OCI-LY7 (cell line): ENCODE measurements around the gene LRRC4C. TPM values are rescaled to one million over a fixed set of nuclear protein-coding genes. Genes with fewer than 3 reads are reported as not detected.

Experiments used
- BruUV-seq: library from RNA; stranded (reverse); fragments of 400-500 nt; replicated peaks from 2 replicates; lab custom pipeline; 2021; lab: Mats Ljungman, UMichigan
- CTCF ChIA-PET: fragments of 300-600 bp; sonication (Branson Sonifier 250); formaldehyde crosslinking; loops from one replicate; lab custom pipeline; 2022; ENCODE audit warnings: antibody characterized with exemption; ENCODE audit not compliant: unreplicated experiment; lab: Charles Lee
- POLR2A ChIA-PET: fragments of 300-600 bp; sonication (Branson Sonifier 250); formaldehyde crosslinking; loops from one replicate; lab custom pipeline; 2022; ENCODE audit warnings: antibody characterized with exemption; lab: Charles Lee
- DNase-seq: peaks from one replicate; pipeline ENCODE4 v3.0.0-alpha.2; 2015; ENCODE audit warnings: low spot score
- H2AFZ ChIP-seq: fragments of 200-600 bp; sonication (generic), shearing (Covaris generic); 2 replicates; pipeline ENCODE4 v1.6.1; 2014; ENCODE audit warnings: mild to moderate bottlenecking, antibody characterized with exemption, low read length, moderate library complexity
- H3K27ac ChIP-seq: fragments of 200-600 bp; sonication (generic); 2 replicates; pipeline ENCODE4 v1.5.1; 2014; ENCODE audit warnings: mixed run types, low read depth, mild to moderate bottlenecking, moderate library complexity, low read length, inconsistent platforms; ENCODE audit not compliant: poor library complexity, severe bottlenecking
- H3K36me3 ChIP-seq: fragments of 200-600 bp; sonication (generic); 2 replicates; pipeline ENCODE4 v1.6.1; 2014; ENCODE audit warnings: mild to moderate bottlenecking, antibody characterized with exemption, low read length, moderate library complexity, mixed read lengths; ENCODE audit not compliant: insufficient read depth
- H3K4me1 ChIP-seq: fragments of 200-600 bp; sonication (generic); 2 replicates; pipeline ENCODE4 v1.5.1; 2014; ENCODE audit warnings: mild to moderate bottlenecking, low read length; ENCODE audit not compliant: insufficient read depth, poor library complexity, severe bottlenecking
- H3K4me2 ChIP-seq: fragments of 200-600 bp; sonication (generic); 2 replicates; pipeline ENCODE4 v1.6.1; 2014; ENCODE audit warnings: mild to moderate bottlenecking, low read length
- H3K4me3 ChIP-seq: fragments of 200-600 bp; sonication (generic); 2 replicates; pipeline ENCODE4 v1.5.1; 2014; ENCODE audit warnings: mild to moderate bottlenecking, low read depth, low read length; ENCODE audit not compliant: poor library complexity, severe bottlenecking
- H3K79me2 ChIP-seq: fragments of 200-600 bp; sonication (generic); 2 replicates; pipeline ENCODE4 v1.6.1; 2016; ENCODE audit warnings: low read depth, mild to moderate bottlenecking, low read length, moderate library complexity, mixed read lengths; ENCODE audit not compliant: insufficient read depth
- H3K9me2 ChIP-seq: fragments of 200-600 bp; sonication (generic); 2 replicates; pipeline ENCODE4 v1.6.1; 2016; ENCODE audit warnings: mild to moderate bottlenecking, low read length, mixed read lengths; ENCODE audit not compliant: insufficient read depth
- H3K9me3 ChIP-seq: fragments of 200-600 bp; sonication (generic); 2 replicates; pipeline ENCODE4 v1.6.1; 2014; ENCODE audit warnings: mild to moderate bottlenecking, mixed run types, low read length, mixed read lengths
- H4K20me1 ChIP-seq: fragments of 200-600 bp; sonication (generic); 2 replicates; pipeline ENCODE4 v1.6.1; 2014; ENCODE audit warnings: mild to moderate bottlenecking, antibody characterized with exemption, low read length, moderate library complexity, mixed read lengths; ENCODE audit not compliant: insufficient read depth
- EZH2phosphoT487 ChIP-seq: fragments of 200-600 bp; sonication (generic); IDR thresholded peaks from 2 replicates; pipeline ENCODE4 v1.6.1; 2018; ENCODE audit warnings: low read depth, borderline replicate concordance, mild to moderate bottlenecking, mixed run types, antibody characterized with exemption, low read length, moderate library complexity, mixed read lengths
- intact Hi-C: fragments of 100-400 bp; cut with micrococcal nuclease; formaldehyde crosslinking; loops from one replicate; pipeline ENCODE4 v1.10.0; 2022; ENCODE audit not compliant: unreplicated experiment
- total RNA-seq, 2 experiments: library from RNA; depleted of rRNA in 1 of 2; stranded (reverse); fragments of >200 nt in 1 of 2; shearing (Covaris generic) in 1 of 2; gene quantifications; 2 replicates each; pipeline ENCODE4 v1.2.3, GENCODE V29; 2014 to 2022
- TF ChIP-seq, protein P1 (sequence below): fragments of 200-600 bp; sonication (generic); conservative IDR thresholded peaks from 2 replicates; pipeline ENCODE4 v1.5.1; 2014; ENCODE audit warnings: mild to moderate bottlenecking, antibody characterized with exemption, low read length, moderate library complexity, mixed read lengths

Gene LRRC4C
- total RNA-seq, 2 experiments from 2014 or later, result not detected

DNA sequence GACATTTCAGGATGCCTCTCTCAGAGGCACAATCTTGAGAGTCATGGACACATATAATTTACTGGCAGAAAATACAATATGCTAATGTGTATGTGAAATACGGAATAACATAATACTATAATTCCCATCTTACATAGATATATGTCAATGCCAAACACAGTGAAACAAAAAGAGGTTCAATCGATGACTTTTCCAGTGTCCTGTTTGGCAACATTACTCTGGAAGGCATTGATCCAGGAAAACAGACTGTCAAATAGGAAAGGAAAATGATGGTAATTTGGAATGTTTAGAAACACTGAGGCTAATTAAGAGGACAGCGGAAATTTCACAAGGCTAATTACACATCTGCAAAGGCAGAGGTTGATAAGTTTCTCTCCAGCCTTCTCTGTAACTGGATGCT is 942.3 kb downstream of the LRRC4C start:
- ChIA-PET POLR2A (no interaction called here), CTCF (no interaction called here)
- no peak for DNase-seq
- Histone ChIP-seq H2AFZ (no peak overlapping the region), H3K4me1 (no peaks in the 10 kb centered on the region), H3K4me3 (no peak overlapping the region), H3K27ac (no peak overlapping the region), H3K4me2 (no peak overlapping the region), H3K79me2 (no peaks in the 10 kb centered on the region), H4K20me1 (no peaks in the 10 kb centered on the region), H3K36me3 (no peaks in the 10 kb centered on the region), H3K9me3 (0 out of 2 replicates have a peak, but pooled peaks cover 10% of the 10 kb centered on the region), H3K9me2 (no peaks in the 10 kb centered on the region)
- intact Hi-C loops, result no loop called here
- BruUV-seq, result no TSS peak
- no peak for TF ChIP-seq EZH2phosphoT487
- TF ChIP-seq, protein P1, sequence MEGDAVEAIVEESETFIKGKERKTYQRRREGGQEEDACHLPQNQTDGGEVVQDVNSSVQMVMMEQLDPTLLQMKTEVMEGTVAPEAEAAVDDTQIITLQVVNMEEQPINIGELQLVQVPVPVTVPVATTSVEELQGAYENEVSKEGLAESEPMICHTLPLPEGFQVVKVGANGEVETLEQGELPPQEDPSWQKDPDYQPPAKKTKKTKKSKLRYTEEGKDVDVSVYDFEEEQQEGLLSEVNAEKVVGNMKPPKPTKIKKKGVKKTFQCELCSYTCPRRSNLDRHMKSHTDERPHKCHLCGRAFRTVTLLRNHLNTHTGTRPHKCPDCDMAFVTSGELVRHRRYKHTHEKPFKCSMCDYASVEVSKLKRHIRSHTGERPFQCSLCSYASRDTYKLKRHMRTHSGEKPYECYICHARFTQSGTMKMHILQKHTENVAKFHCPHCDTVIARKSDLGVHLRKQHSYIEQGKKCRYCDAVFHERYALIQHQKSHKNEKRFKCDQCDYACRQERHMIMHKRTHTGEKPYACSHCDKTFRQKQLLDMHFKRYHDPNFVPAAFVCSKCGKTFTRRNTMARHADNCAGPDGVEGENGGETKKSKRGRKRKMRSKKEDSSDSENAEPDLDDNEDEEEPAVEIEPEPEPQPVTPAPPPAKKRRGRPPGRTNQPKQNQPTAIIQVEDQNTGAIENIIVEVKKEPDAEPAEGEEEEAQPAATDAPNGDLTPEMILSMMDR, result no peak

DNA sequence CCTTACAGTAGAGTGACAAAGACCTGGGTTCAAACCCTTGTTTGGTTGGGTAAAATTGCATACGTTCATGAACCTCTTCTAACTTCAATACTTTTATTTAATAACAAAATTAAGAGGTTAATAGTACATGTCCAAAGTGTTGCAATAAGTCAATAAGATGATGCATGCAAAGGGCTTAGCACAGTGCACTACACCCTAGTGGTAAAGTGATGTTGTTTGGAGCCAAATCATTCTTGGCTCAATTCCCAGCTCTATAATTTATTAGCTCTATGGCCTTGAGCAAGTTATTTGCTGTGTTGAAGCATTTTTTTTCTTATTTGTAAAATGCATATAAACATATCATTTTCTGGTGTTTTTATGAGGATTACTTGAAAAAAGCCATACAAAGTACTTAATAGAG is 945.3 kb downstream of the LRRC4C start:
- no peak overlapping the region for H3K4me3 ChIP-seq
- intact Hi-C loops, result no loop called here
- ChIA-PET POLR2A (no interaction called here), CTCF (no interaction called here)
- no peaks in the 10 kb centered on the region for H3K79me2 ChIP-seq
- TF ChIP-seq EZH2phosphoT487, result no peak
- DNase-seq, result no peak
- H3K9me2 ChIP-seq, result no peaks in the 10 kb centered on the region
- H3K27ac ChIP-seq, result no peak overlapping the region
- H2AFZ ChIP-seq, result no peak overlapping the region
- H3K4me1 ChIP-seq, result no peaks in the 10 kb centered on the region
- H3K36me3 ChIP-seq, result no peaks in the 10 kb centered on the region
- no peak overlapping the region for H3K4me2 ChIP-seq
- BruUV-seq, result no TSS peak
- H3K9me3 ChIP-seq, result 0 out of 2 replicates have a peak, but pooled peaks cover 6% of the 10 kb centered on the region
- no peaks in the 10 kb centered on the region for H4K20me1 ChIP-seq

DNA sequence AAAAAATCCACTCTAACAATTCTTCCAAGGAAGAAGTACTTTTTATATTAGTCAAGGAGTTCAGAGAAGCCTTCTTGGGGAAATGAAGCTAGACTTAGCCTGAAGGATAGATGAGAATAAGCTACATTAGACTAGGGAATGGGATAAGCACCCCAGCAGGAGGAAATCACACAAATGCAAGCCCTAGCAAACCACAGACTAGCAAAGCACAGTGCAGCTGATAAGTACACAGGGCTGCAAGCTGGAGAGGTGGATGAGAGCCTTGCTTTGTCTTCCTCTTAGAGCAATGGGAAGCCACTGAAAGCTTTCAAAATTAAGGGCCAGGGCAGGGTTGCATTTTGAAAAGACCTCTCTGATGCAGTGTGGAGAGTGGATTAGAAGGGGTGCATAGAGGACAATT is 946.2 kb downstream of the LRRC4C start:
- H4K20me1 ChIP-seq, result no peaks in the 10 kb centered on the region
- H3K79me2 ChIP-seq, result no peaks in the 10 kb centered on the region
- ChIA-PET POLR2A (no interaction called here), CTCF (no interaction called here)
- H3K36me3 ChIP-seq, result no peaks in the 10 kb centered on the region
- H2AFZ ChIP-seq, result no peak overlapping the region
- no TSS peak for BruUV-seq
- no peak for TF ChIP-seq EZH2phosphoT487
- TF ChIP-seq, protein P1, result no peak
- DNase-seq, result no peak
- H3K27ac ChIP-seq, result no peak overlapping the region
- 0 out of 2 replicates have a peak, but pooled peaks cover 6% of the 10 kb centered on the region for H3K9me3 ChIP-seq
- H3K9me2 ChIP-seq, result no peaks in the 10 kb centered on the region
- intact Hi-C loops, result no loop called here
- H3K4me3 ChIP-seq, result no peak overlapping the region
- H3K4me2 ChIP-seq, result no peak overlapping the region
- H3K4me1 ChIP-seq, result no peaks in the 10 kb centered on the region
